Thymus (tissue), 11 donors: ENCODE results near the gene SPOCK2. TPM values are rescaled to one million over a fixed set of nuclear protein-coding genes. Genes with fewer than 3 reads are reported as not detected.
A peak's percentile ranks its signal among the peaks of the same experiment; 100 is the strongest.

Experiments used
- DNase-seq, 9 donors: peaks; one replicate each; pipeline ENCODE4 v3.0.0-alpha.2; 2013; ENCODE audit warnings: low spot score in 9 of 9, low read depth in 6 of 9, missing footprints in 1 of 9
- H3K27ac ChIP-seq, 2 donors: one replicate each; pipeline ENCODE4 v1.5.1; 2013; ENCODE audit warnings: control low read depth in 1 of 2, low read depth in 1 of 2, low read length in 1 of 2, mild to moderate bottlenecking in 1 of 2, moderate library complexity in 1 of 2
- H3K27me3 ChIP-seq, 2 donors: one replicate each; pipeline ENCODE4 v1.5.1; 2013; ENCODE audit warnings: low read length in 1 of 2; ENCODE audit not compliant: control insufficient read depth in 2 of 2, insufficient read depth in 1 of 2
- H3K36me3 ChIP-seq, 2 donors: one replicate each; pipeline ENCODE4 v1.5.1; 2013; ENCODE audit warnings: low read length in 1 of 2, mild to moderate bottlenecking in 1 of 2, moderate library complexity in 1 of 2; ENCODE audit not compliant: control insufficient read depth in 2 of 2, insufficient read depth in 2 of 2
- H3K4me1 ChIP-seq, 2 donors: one replicate each; pipeline ENCODE4 v1.5.1; 2013; ENCODE audit warnings: low read length in 2 of 2; ENCODE audit not compliant: control insufficient read depth in 2 of 2, insufficient read depth in 2 of 2
- H3K4me3 ChIP-seq, 2 donors: one replicate each; pipeline ENCODE4 v1.5.1; 2013; ENCODE audit warnings: low read length in 2 of 2, control low read depth in 1 of 2, mild to moderate bottlenecking in 1 of 2
- H3K9me3 ChIP-seq, 2 donors: one replicate each; pipeline ENCODE4 v1.5.1; 2013; ENCODE audit warnings: low read length in 1 of 2, mild to moderate bottlenecking in 1 of 2; ENCODE audit not compliant: control insufficient read depth in 2 of 2, insufficient read depth in 1 of 2
- WGBS: extraction: QIAGEN DNeasy Blood & Tissue Kit; methylation state at CpG from one replicate; pipeline ENCODE4 v1.1.7; 2013; 5-methylcytosine and 5-hydroxymethylcytosine counted together
- polyA plus RNA-seq: library from polyadenylated mRNA; stranded (reverse); fragments of 200-250 nt; gene quantifications from one replicate; pipeline ENCODE4 v1.2.3, GENCODE V29; 2013
- total RNA-seq: library from RNA; stranded (reverse); fragments of 120-200 nt; gene quantifications from one replicate; pipeline ENCODE4 v1.2.4, GENCODE V29; 2013
- donor health status: healthy.

Gene SPOCK2
- total and polyA plus RNA-seq, 2 donors: 91.6 to 163 TPM

DNA sequence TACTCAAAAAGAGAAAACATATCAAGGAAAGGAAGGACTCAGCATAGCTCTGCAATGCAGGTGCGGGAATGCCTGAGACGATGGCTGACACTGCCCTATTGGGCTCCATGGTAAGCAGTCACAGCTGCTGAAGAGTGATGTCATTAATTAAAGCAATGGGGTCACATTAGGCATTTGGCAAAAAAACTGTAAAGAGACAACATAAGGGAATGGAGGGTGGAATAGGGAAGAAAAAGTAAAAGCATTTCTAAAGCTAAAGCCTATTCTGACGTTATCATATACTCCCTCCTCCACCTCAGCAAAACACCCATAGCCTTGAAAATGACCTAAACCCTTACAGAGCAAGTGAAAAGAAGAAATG, 38.5 kb upstream of the SPOCK2 start:
- no peaks in the 10 kb centered on the region for H3K27me3 ChIP-seq
- no peak overlapping the region for H3K27ac ChIP-seq
- WGBS: 99% methylated on average over 3 of the region's 3 CpGs
- no peaks in the 10 kb centered on the region for H3K9me3 ChIP-seq
- H3K4me3 ChIP-seq: no peak overlapping the region
- no peak for DNase-seq
- peaks cover 0 to 2% of the 10 kb centered on the region in 2 donors for H3K36me3 ChIP-seq
- no peaks in the 10 kb centered on the region for H3K4me1 ChIP-seq

DNA sequence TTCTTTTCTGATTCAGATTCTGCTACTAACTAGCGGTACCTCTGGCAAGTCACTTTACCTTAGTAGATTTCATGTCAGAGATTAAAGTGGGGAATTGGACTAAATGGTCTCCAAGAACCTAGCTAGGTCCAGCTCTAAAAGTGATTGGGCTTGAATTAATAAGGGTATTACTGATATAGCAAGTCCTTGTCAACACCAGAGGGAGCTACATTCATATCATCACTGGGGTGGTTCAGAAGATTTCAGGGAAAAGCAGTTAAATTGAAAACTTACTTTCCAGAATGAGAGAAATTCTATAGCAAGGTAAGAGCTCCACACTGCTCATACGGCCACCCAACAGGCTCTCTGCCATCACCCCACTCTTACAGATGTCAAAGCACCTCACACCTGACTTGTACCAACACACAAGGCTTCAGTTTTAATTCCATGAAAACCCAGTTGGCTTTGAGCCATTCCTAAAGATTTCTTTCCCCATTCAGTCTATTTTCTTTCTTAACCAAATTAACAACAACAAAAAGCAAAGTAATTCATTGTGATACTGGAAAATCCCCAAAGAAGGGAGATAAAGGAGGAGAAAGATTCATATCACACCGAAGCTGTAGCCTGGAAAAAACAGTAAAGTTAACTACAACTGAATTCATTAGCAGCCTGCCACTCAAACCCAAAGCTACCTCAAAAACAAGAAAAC, 38.0 kb upstream of the SPOCK2 start:
- no peaks in the 10 kb centered on the region for H3K27me3 ChIP-seq
- H3K27ac ChIP-seq: no peak overlapping the region
- H3K9me3 ChIP-seq: no peaks in the 10 kb centered on the region
- no peaks in the 10 kb centered on the region for H3K4me1 ChIP-seq
- WGBS: 97% methylated on average over 3 of the region's 3 CpGs
- peak in 1 of 9 donors; percentile 45 for DNase-seq
- H3K36me3 ChIP-seq: peaks cover 0 to 2% of the 10 kb centered on the region in 2 donors
- no peak overlapping the region for H3K4me3 ChIP-seq

DNA sequence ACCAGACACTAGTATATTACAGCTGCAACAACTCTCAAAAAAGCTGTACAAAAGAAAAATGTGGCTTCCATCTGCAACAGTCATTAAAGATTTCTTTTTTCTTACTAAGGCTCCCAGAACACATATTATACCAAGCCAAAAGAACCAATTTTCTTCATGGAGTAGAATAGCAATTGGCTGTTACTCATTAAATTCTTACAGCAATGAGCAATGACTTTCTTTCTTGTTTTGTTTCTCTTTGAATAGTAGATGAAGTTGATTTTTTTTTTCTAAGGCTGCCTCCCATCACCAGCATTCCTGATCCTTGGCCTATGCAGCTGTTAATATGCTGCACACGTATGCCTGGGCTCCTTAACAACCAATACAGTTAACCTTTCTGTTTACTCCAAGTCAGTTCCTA, 36.6 kb upstream of the SPOCK2 start:
- no peak for DNase-seq

DNA sequence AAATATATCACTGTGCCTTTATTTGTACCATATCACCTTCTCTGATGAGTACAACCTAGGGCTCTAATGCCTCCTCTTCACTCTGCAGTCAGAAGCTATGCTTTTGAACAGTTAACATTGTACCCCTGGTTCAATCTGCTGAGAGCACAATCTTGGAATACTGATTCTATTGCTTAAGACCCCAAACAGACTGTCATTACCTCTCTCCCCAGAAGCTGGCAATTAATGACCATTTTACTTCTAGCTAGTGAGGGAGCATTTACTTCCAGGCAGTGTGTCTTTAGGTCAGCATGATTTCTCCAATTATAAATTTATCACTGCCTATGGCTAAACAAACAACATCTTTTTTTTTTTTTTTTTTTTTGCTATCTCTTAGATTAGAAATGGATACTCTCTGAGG, 36.0 kb upstream of the SPOCK2 start:
- Histone ChIP-seq H3K4me3 (no peak overlapping the region), H3K27me3 (no peaks in the 10 kb centered on the region), H3K27ac (no peak overlapping the region), H3K36me3 (peaks cover 0 to 2% of the 10 kb centered on the region in 2 donors), H3K9me3 (no peaks in the 10 kb centered on the region), H3K4me1 (no peaks in the 10 kb centered on the region)
- DNase-seq: no peak

More for the DNA sequence above, 36.6 kb upstream of the SPOCK2 start:
- no peaks in the 10 kb centered on the region for H3K27me3 ChIP-seq
- H3K4me1 ChIP-seq: no peaks in the 10 kb centered on the region
- peaks cover 0 to 2% of the 10 kb centered on the region in 2 donors for H3K36me3 ChIP-seq
- no peaks in the 10 kb centered on the region for H3K9me3 ChIP-seq
- WGBS: 100% methylated on average over 1 of the region's 1 CpG
- peak overlapping the region in 1 of 2 donors; percentile 31 for H3K27ac ChIP-seq
- H3K4me3 ChIP-seq: no peak overlapping the region

DNA sequence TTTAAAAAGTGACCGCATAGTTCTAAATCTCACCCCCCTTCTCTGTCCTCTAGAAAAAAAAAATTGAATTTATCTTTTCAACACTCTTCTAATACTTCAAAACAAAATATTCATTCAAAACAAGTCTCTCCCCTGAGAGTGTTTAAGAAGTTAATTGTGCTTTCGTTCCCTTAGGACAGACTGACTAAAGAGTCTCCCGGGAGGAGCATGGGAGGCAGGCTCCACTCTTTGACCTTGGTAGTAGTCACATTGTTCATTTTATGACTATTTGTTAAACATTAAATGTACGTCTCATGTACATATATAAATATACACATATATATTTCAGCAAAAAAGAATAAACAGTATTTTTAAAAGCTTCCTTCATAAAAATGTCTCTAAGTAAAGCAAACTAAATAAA, 35.3 kb upstream of the SPOCK2 start:
- Histone ChIP-seq H3K4me1 (no peaks in the 10 kb centered on the region), H3K27ac (no peak overlapping the region), H3K9me3 (no peaks in the 10 kb centered on the region), H3K27me3 (no peaks in the 10 kb centered on the region), H3K4me3 (no peak overlapping the region), H3K36me3 (peaks cover 0 to 2% of the 10 kb centered on the region in 2 donors)
- DNase-seq: no peak
- 98% methylated on average over 4 of the region's 4 CpGs for WGBS

DNA sequence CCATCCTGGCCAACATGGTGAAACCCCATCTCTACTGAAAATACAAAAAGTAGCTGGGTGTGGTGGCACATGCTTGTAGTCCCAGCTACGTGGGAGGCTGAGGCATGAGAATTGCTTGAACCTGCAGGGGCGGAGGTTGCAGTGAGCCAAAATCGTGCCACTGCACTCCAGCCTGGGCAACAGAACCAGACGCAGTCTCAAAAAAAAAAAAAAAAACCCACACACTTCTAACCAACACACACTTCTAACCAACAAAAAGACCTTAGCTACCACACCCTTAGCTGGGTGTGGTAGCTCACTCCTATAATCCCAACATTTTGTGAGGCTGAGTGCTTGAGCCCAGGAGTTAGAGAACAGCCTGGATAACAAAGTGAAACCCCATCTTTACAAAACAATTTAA, 33.9 kb upstream of the SPOCK2 start:
- H3K4me1 ChIP-seq: no peaks in the 10 kb centered on the region
- no peak overlapping the region for H3K27ac ChIP-seq
- no peaks in the 10 kb centered on the region for H3K27me3 ChIP-seq
- no peak for DNase-seq
- WGBS: 95% methylated on average over 4 of the region's 4 CpGs
- H3K9me3 ChIP-seq: no peaks in the 10 kb centered on the region
- no peaks in the 10 kb centered on the region for H3K36me3 ChIP-seq
- no peak overlapping the region for H3K4me3 ChIP-seq

DNA sequence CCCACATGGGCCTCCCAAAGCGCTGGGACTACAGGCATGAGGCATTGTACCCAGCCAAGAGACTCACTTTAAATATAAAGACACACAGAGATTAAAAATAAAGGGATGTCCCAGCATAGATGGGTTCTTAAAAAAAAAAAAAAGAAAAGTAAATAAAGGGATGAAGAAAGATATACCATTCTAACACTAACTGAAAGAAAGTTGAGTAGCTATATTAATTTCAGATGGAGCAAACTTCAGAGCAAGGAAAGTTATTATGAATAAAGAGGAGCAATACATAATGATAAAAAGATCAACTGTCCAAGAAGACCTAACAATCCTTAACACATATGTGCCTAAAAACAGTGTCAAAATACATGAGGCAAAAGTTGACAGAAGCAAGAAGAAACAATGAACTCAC, 33.0 kb upstream of the SPOCK2 start:
- no peaks in the 10 kb centered on the region for H3K36me3 ChIP-seq
- no peak overlapping the region for H3K27ac ChIP-seq
- H3K9me3 ChIP-seq: no peaks in the 10 kb centered on the region
- H3K27me3 ChIP-seq: no peaks in the 10 kb centered on the region
- H3K4me3 ChIP-seq: no peak overlapping the region
- WGBS: 100% methylated on average over 1 of the region's 1 CpG
- DNase-seq: no peak
- no peaks in the 10 kb centered on the region for H3K4me1 ChIP-seq

DNA sequence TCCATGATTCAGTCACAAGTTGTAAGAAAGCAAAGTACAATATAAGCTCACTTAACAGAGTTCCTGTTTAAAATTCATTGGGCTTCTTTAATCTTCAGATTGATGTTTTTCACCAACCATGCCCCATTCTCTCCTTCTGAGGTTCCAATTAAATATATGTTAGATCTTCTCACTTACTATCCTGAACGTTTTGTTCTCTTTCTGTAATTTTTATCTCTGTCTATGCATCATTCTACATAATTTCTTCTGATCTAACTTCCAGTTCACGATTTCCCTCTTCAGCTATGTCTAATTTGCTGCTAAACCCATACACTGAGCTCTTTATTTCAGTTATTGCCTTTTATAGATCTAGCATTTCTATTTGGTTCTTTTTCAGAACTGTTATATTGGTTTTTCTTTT, 28.0 kb upstream of the SPOCK2 start:
- H3K4me1 ChIP-seq: peaks cover 2 to 11% of the 10 kb centered on the region in 2 donors
- H3K9me3 ChIP-seq: no peaks in the 10 kb centered on the region
- H3K36me3 ChIP-seq: no peaks in the 10 kb centered on the region
- no peak overlapping the region for H3K27ac ChIP-seq
- no peaks in the 10 kb centered on the region for H3K27me3 ChIP-seq
- no peak overlapping the region for H3K4me3 ChIP-seq
- 97% methylated on average over 2 of the region's 2 CpGs for WGBS
- DNase-seq: no peak

DNA sequence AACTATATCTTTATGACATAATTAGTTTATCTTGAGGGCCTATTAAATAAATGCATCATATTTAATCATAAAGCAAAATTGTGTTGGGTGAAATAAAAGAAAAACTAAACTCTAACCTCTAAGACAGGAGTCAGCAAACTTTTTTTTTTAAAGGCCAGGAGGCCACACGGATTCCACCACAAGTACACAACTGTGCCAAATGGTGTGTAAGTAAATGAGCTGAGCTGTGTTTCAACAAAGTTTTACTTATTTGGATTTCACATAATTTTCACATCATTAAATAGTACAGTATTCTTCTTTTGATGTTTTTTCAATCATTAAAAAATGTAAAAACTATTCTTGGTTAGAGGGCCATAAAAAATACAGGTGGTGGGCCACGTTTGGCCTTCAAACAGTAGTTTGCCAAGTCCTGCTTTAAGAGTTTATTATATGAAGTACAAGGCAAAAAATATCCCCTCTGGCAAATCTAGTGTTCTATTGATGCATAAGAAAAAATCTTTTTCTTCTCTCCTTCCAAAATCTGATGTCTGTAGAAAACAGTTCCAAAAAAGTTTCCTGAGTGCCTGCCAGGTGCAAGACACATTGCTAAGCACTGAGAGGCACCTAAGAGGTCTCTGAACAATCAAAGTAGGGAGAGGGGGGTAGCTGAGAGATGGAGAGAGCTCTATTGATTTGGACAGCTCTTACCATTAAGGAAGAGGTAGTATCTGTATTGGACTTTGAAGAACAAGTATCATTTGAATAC, 26.5 kb upstream of the SPOCK2 start:
- no peaks in the 10 kb centered on the region for H3K27me3 ChIP-seq
- H3K36me3 ChIP-seq: no peaks in the 10 kb centered on the region
- 92% methylated on average over 2 of the region's 2 CpGs for WGBS
- peaks cover 2 to 11% of the 10 kb centered on the region in 2 donors for H3K4me1 ChIP-seq
- peak overlapping the region in 1 of 2 donors; percentile 65 for H3K27ac ChIP-seq
- no peak for DNase-seq
- H3K9me3 ChIP-seq: no peaks in the 10 kb centered on the region
- no peak overlapping the region for H3K4me3 ChIP-seq
